AG20443 (cell line): ENCODE data around the gene CBFA2T3.
"Not testable (repeated sequence)": the region's sequence is repeated elsewhere in the genome, so short reads cannot be mapped to it uniquely, and the experiment has no call there.

Source experiments
- DNase-seq: peaks from one replicate; pipeline ENCODE4 v3.0.0; 2012; ENCODE audit warnings: low spot score, mixed read lengths

The CBFA2T3 gene

DNA sequence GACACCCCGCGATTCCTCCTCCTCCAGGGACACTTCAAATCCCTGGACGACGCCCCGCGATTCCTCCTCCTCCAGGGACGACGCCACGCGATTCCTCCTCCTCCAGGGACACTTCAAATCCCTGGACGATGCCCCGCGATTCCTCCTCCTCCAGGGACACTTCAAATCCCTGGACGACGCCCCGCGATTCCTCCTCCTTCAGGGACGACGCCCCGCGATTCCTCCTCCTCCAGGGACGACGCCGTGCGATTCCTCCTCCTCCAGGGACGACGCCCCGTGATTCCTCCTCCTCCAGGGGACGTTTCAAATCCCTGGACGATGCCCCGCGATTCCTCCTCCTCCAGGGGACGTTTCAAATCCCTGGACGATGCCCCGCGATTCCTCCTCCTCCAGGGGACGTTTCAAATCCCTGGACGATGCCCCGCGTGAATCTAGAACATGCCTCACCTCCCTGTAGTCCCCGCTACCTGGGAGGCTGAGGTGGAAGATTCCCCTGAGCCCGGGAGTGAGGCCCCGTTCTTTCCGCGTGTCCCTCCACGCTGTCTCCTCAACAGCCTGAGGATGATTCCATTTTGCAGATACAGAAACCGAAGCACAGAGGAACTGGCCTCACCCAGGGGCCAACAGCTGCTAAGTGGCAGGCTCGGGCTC lies 87.2 kb downstream of the CBFA2T3 start:
- not testable (repeated sequence) for DNase-seq

DNA sequence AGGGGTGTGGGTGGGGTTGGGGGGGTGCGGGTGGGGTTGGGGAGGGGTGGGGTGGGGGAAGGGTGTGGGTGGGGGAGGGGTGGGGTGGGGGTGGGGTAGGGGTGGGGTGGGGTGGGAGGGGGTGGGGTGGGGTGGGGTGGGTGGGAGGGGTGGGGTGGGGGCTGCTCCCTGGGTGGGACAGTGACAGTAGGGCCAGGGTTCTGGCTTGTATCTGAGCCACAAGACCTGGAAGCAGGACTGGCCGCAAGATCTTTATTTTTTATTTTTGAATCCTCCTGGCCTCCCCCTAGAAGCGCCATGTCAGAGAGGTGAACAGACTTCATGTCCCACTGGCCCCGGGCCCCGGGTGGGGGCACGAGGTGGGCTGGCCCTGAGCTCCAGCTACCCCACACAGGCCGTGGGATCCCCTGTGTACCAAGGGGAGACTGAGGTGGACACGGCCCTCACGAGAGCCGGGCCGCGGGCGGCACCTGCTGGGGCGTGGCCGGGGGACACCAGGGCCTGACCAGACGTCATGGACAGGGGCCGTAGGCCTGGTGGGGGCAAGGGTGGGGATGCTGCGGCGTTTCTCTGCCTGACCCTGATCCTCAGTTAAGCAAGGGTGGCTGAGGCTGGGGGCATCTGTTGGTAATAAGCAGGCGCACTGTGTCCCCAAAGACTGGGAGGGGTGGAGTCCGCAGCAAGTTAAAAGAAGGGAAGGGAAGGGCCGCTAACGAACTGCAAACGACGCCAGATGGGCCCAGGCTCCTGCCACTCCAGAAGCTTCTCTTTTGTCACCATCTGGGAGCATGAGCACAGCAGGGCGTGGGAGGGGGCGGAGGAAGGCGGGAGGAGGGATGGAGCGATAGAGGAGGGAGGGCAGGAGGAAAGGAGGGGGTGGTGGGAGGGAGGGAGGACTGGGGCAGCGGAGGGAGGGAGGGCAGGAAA lies 88.3 kb downstream of the CBFA2T3 start:
- DNase-seq = no peak

- no peak for DNase-seq
Measured at GRCh38 chr16:88888057-88888456, 89.0 kb downstream of the CBFA2T3 start.

DNA sequence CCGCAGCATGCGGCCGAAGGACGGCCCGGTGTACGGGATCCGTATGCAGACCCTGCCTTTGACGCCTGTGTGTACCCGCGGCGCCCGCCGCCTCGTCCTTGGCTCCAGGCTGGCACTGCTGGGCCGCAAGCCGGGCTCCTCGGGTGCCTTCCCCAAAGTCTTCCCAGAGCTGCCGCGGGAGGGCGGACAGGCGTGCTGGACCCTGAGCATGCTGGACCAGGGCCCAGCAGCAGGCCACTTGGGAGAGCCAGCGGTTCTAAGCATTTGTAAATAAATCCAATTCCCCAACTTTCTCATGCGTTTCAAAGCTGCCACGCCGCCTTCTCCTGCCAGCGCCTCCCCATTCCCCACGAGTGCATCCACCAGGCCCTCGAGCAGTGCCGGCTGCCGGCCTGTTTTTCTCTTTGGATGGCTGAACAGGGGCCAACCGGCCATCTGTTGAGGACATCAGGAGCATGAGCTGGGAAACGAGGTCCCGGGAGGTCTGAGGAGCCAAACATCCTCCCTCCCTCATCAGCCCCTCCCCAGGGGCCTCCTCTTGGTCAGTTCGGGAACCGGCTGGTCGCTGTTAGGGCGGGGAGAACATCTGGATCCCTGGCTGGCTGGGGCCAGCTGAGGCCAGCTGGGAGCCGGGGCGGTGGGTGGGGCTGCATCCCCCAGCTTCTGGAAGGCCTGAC lies 90.0 kb downstream of the CBFA2T3 start:
- DNase-seq = peak; percentile 50

- DNase-seq = no peak
Measured at GRCh38 chr16:88886420-88886844, 90.6 kb downstream of the CBFA2T3 start.

GRCh38 chr16:88885693-88886280 lies 91.2 kb downstream of the CBFA2T3 start:
- no peak for DNase-seq

DNA sequence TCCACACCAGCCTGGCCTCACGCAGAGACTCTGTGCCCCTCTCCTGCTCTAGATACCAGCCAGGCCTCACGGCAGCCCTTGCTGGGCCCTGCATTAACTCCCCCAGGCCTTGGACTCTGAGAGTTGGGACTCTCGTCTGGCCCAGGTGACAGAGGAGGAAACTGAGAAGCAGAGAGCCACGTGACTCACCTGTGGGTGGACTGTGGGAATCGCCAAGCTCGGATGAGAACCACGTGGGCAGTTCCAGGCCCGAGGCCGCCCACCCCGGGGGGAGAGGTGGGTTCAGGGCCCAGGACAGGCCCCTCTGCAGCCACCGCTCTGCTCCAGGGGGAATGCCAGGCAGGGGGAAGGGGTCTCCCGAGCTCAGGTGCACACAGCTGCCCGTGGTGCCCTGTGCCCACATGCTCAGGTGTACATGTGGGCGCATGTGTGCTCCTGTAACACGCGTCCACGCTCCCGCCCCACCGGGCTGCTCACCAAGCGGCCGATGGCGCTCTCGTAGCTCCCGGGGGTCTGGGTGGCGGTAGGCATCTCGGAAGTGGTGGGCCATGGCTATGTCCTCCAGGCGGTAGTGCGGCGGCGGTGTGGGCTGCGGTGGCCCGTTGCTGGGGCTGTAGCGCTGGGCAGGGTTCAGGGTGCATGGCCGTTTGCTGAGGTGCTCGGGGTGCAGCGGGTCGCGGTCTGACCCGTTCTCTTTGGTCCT lies 92.3 kb downstream of the CBFA2T3 start:
- DNase-seq = no peak

DNA sequence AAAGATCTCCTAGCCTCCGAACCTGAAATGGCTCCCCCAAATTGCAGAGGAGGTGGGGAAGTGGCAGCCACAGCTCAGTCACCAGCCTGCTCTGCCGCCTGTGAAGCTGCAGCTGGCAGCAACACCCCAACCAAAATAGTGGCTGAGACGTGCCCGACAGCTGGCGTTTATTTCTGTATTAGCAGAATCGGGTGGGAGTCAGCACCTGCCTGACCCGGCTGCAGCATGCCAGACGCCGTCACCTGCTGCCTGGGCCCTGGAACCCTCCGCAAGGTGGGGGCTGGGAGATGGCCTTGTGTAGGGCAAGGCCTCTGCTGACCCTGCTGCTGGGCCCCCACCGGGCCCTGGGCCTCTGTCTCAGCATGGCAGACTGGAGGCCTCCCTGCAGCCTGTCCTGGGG lies 93.1 kb downstream of the CBFA2T3 start:
- no peak for DNase-seq

DNA sequence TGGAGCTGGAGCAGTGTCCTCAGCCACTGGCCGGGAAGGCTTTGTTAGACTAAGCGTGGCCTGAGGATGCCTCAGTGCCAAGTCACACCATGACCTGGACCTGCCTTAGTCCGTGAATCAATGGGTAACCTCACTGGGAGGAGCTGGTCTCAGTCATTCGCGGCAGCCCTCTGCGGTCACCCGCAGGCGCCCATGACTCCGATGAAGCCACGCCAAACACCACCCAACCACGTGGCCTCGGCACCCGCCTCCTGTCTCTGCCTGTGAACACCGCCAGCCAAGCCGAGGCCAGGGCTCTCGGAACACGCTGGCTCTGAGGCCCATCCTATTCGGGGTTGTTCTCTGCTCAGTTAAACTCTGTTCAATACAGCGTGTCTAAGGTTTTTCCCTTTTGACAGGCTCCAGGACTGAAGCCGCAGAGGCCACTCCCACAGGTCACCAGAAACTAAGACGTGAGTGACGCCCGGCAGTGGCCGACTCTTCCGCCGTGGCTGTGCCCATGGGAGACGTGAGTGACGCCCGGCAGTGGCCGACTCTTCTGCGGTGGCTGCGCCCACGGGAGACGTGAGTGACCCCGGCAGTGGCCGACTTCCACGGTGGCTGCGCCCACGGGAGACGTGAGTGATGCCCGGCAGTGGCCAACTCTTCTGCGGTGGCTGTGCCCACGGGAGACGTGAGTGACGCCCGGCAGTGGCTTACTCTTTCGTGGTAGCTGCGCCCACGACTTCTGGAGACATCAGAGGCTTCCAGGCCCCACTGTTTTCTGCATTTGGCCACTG lies 93.7 kb downstream of the CBFA2T3 start:
- DNase-seq = no peak

GRCh38 chr16:88882358-88883030 lies 94.5 kb downstream of the CBFA2T3 start:
- peak; percentile 33 for DNase-seq

GRCh38 chr16:88881675-88882357 lies 95.2 kb downstream of the CBFA2T3 start:
- no peak for DNase-seq

DNA sequence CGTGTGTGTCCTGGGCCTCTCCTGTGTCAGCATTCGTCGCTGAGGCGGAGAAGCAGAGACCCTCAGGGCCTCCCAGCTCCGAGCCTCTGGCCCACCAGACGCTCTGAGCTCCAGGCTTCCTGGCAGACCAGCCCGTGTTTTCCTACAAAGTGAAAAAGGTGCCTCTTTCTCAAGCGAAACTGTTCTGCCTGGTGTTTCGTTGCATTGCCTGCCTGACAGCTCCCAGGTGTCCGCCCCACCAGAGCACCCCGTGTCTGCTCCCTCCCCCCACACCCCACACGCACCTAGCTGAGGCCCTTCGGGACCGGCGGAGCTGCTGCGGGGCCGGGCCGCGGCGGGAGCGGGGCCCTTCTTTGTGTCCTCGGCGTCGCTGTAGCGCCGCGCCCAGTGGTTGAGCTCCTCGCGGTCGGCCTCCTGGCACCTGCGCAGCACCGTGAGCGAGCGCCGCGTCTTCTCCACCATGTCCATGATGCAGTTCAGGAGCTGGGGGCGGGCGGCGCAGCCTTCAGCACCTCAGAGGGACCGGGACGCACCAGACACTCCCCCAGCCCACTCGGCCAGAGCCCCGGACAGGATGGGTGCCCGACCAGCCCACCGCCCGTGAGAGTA lies 95.9 kb downstream of the CBFA2T3 start:
- DNase-seq = no peak

DNA sequence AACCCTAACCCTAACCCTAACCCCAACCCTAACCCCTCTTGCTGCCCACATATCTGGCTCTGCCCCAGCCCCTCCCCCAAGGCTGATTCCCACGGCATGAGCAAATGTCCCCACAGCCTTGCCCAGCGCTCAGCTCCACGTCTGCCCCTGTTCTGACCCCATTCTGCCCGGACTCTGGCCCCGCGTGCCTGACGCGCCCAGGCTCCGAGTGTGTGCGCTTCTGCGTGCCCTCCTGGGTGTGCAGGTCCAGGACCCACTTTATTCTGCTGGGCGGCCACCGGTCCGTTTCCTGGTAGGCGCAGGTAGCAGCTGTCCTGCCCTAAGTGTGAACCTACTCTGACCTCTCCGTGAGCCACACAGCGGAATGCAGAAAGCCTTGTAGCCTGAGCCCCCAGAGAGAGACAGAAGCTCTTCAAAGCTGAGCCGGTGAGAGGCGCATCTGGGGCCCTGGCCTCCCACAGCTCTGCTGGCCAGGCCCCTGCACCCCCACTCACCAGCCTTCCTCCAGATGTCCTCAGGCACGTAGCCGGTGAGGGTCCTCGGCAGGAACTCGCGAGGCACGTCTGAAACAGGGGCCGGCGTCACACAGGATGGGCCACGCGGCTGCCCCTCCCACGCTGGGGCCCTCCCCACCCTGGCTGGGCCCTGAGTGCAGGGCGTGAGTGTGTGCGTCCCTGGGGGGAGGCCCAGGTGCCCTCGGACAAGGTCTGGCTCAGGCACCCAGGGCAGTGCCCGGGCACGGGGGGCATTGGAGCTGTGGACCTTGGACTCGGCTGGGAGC lies 96.6 kb downstream of the CBFA2T3 start:
- DNase-seq = no peak

- no peak for DNase-seq
Measured at GRCh38 chr16:88879788-88880055, 97.3 kb downstream of the CBFA2T3 start.

DNA sequence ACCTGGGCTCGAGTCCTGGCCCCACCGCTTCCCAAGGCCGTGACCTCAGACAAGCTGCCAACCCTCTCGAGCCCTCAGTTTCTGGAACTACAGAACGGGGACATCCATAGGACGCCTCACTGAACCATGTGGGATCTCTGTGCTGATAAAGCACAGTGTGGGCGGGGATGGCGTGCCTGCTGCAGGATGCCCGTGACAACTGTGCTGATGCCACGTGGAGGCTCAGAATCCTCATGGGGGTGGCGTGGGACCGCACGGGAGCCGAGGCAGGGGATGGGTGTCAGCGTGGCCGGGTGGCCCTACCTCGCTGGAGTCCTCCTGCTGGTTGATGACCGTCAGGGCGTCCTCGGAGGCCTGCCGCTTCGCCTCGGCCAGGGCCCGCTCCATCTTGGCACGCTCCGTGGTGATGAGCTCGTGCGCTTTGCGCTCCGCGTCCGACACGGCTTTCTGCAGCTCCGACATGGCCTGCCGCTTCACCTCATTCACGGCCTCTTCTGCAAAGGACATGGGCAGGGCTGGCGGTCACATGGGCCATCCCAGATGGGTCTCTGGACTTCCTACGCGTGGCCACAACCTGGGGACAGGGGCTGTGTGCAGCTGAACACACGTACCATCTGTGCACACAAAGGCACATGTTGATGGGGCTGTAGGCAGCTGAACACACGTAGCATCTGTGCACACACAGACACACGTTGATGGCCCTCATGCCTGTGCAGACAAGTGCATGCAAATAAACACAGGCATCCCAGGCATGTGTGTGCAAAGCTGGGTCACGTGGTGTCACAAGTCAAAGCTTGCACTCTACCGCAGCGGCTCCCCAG lies 97.8 kb downstream of the CBFA2T3 start:
- DNase-seq = no peak

GRCh38 chr16:88878356-88878755 lies 98.7 kb downstream of the CBFA2T3 start:
- no peak for DNase-seq

DNA sequence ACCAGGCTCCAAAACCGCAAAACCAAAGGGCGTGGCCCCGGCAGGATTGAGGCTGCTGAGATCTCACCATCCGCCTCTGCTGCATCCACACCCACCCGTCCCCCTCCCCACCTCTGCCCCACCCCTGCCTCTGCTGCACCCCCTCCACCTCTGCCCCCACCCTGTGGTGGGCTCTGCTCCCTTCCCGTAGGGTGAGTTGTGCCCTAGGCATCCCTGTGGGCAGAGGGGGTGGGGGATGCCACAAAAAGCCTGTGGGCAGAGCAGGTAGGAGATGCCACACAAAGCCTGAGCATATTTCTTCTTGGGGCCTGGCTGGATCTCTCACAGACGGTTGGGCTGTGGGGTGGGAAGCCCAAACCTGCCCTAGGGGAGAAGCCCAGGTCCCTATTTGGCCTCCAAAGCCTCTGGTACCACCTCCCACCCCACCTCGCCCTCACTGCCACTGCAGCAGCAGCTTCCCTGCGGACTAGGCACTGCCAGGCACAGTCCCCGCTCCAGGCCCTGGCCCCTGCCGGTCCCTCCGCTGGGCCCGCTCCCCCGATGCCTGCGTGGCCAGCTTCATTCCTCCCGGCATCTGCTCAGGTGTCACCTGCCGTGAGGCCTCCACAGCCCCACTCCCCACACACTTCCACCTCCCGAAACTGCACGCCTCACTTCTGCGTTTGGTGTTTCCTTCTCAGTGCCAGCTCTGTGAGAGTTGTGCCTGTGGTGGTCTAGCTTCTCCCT lies 99.3 kb downstream of the CBFA2T3 start:
- no peak for DNase-seq
